GM19025 (cell line): ENCODE measurements around the gene NFYA.
"Not testable (repeated sequence)": the region's sequence is repeated elsewhere in the genome, so short reads cannot be mapped to it uniquely, and the experiment has no call there.

Experiments used
- ATAC-seq: cut with Tn5 transposase; IDR thresholded peaks from one replicate; pipeline ENCODE4 v1.9.1; 2021; ENCODE audit warnings: mild to moderate bottlenecking, low read depth, moderate library complexity; ENCODE audit not compliant: unreplicated experiment

The NFYA gene

DNA sequence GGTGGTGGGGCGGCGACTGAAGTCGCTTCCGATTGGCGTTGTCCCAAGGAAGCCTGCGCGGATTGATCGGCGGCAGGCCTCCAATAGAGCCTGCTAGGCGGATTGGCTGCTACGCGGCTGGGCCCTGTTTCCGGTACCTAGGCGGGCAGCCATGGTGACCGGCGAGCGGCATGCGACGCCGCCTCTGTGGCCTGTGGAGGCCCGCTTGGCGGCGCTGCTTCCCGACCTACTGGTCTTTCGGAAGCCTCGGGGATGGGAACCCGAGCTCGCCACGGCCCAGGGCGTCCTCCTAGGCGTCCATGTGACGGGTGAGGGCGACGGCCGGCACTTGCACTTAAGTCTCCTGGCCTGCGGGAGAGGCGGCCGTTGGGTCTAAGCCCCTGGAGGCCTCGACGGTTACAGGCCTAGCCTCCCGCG, 28.1 kb downstream of the NFYA start:
- ATAC-seq = no peak

DNA sequence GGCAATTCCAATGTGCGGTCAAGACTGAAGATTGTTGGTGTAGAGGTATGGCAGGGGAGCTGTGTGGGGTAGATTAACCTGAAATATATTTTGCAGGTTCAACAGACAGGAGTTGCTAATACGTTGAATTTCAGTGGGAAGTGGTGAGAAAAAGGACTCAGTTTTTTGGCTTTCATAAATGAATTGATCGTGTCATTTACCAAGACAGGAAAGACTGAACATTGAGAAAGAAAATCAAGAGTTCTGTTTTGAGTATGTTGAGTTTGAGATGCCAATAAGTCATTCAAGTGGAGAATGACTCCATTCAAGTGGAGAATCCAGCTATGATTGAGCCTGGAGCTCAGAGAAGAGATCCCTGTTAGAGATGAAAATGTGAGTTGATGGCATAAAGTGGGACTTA, 31.1 kb downstream of the NFYA start:
- no peak for ATAC-seq

DNA sequence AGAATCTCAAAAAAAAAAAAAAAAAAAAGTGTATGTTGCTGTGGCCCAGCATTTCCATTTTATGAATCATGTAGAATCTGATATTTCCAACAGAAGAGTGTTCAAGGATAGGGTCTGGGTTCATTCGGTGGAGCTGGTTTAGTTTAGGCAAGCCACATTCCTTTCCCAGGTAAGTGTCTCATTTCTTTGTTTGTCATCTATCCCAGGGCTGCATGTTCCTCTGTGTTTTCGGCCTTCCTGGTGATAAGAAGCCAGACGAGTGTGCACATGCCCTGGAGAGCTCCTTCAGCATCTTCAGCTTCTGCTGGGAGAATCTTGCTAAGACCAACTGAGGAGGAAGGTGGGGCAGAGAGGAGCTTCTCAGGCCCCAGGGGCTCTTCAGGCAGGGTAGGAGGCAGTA, 38.2 kb downstream of the NFYA start:
- no peak for ATAC-seq

DNA sequence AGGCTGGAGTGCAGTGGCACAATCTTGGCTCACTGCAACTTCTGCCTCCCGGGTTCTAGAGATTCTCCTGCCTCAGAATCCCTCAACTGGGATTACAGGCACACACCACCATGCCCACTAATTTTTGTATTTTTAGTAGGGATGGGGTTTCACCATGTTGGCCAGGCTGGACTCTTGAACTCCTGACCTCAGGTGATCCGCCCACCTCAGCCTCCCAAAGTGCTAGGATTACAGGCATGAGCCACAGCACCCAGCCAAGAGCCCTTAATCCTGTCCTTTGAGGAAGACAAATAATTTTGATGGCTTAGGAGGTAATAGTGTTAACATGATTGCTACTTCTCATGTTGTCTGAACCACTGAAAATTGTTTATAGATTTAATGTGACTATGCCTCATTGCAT, 42.3 kb downstream of the NFYA start:
- ATAC-seq = not testable (repeated sequence)

DNA sequence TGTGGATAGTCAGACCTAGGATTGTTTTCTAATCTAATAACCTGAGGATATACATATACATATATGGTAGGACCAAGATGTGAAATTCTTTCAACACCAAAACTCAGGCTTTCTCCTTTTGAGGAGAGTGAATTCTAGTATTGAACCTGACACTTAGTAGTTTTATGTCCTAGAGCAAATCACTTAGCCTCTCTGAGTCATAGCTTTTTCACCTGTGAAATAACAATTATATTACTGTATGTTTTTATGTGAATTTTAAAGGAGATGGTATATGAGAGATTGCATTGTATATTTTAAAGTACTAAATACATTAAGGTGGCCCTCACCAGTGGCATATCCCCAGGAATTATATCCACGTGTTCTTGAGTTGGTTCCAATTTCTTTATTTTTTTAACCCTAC, 46.7 kb downstream of the NFYA start:
- ATAC-seq = no peak

DNA sequence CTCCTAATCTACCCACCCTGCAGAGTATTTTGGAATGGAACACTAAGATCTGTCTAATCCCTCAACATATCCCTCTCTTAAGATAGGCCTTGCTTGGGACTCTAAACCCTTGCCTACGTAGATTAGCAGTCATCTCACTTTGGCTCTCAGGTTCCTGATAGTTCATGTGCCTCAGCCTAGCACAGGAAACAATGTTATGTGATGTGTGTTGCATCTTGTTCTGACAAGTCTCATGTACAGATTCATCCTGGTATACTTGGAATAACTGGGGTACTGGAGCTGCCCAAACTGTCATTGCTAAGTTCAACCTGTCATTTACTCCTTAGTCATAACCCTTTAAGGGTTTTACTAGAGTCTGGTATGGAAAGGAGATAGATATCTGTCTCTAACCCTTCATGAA, 47.3 kb downstream of the NFYA start:
- no peak for ATAC-seq

DNA sequence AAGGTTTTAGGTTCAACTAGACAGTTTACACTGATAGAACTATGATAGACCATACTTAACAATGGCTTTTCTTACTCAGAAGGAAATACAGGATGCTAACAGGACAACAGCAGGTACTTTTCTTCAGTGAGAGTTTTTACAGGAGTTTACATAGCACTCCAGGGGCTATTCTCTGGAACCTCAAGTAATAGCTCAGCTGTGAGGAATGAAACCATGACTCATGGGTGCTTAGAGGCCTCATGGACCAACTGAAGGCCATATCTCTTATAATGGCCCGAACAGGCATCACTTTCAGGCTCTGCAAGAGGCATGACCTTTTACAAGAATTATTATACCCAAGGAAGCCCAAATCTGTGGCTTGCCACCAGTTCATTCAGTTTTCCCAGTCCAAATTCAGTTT, 49.6 kb downstream of the NFYA start:
- ATAC-seq = no peak

DNA sequence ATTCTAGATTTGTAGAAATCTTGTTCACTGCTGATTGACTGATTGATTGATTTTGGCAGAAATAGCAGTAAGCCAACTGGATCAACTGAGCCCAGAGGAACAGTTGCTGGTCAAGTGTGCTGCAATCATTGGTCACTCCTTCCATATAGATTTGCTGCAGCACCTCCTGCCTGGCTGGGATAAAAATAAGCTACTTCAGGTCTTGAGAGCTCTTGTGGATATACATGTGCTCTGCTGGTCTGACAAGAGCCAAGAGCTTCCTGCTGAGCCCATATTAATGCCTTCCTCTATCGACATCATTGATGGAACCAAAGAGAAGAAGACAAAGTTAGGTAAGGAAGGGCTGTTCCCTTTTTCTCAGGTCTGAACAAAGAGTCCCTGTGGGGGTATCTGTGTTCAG, 50.1 kb downstream of the NFYA start:
- ATAC-seq = no peak

DNA sequence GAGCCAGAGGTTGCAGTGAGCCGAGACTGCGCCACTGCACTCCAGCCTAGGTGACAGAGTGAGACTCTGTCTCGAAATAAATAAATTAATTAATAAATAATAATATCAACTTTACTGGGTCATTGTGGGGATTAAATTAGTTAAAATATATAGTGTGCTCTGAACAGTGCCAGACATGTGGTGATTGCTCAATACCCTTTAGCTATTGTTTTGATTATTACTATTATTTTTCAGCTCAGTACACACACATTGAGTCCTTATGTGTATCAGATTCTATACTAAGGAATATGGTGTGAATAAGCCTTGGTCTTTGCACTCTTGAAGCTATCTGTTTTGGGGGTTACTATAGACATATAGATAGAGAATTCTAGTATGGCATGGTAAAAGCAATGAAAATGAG, 52.5 kb downstream of the NFYA start:
- ATAC-seq = no peak

DNA sequence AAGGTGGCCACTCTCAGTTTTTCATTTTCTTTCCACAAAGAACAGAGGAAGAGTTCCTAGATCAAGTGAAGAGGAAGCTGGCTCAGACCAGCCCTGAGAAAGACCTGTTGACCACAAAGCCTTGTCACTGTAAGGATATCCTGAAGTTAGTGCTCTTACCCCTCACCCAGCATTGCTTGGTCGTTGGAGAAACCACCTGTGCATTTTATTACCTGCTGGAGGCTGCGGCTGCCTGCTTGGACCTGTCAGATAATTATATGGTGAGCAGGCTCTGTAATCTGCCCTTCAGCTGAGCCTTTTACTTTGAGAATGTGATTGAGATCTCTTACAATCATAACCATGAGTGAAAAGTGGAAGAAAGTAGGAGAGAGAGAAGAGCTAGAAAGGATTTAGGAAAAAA, 59.5 kb downstream of the NFYA start:
- no peak for ATAC-seq

DNA sequence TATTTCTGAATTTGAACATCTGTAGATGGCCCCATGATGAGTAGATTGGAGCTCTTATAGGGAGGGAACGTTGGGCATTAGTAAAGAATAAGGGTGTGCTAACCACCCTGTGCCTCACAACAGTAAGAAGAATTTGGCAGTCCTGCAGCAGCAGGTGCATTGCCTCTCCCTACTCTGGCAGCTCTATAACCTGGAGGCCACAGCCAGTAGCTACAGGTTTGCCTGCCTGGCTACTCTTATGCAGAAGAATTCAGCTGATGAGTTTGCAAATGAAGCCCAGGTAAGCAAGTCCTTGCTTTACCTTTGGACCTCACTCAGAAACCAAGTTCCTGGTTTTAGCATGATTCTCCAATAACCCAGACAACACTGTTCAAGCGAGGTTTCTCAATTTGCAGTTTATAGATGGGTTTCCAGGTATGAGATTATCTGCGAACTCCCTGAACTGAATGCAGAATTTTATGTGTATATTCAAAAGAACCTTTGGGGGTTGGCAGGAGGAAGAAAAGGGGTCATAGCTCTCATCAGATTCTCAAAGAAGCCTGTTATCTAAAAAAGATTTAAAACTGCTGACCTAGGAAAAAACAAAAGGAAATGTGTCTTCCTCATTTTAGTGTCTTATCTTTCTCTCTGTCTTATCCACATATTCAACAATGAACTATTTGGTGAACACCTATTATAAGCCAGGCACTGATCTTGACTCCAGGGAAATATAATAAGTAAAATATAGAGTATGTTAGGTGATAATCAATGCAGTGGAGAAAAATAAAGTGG, 62.5 kb downstream of the NFYA start:
- ATAC-seq = no peak

DNA sequence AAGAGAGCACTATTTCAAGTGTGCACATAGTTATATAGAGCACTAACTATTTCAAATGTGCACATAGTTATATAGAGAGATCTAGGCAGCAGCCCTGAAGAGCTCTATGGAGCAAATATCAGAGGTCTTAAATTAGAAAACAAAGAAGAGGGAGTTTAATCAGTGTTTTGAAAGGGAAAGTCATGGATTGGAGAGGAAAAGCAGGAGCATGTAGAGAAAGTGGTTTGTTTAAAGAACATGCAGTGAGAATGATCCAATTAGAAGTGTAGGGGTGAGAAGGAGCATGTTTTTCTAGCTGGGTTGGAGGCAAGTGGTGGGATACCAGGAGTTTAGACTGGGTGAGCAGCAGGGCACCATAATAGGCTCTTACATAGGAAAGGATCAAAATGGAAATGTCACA, 64.1 kb downstream of the NFYA start:
- no peak for ATAC-seq

DNA sequence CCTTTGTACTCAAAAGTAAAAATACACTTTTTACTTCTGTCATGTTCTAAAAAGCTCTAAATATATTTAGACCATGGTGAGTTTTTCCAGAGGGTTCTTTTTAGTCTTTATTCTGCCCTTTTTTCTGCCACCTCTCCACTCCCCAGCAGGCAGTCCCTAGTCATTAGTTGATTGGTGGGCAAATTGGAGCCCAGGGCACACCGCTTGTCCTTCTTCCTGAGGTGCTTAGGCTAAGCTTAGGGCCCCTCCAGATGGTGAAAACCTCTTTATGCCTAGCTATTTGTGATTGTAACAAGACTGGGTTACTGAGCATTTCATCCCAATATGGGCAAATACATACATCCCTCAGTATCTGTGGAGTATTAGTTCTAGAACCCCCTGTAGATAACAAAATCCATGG, 75.1 kb downstream of the NFYA start:
- ATAC-seq = no peak
